Astrocyte (in vitro differentiated cells and primary cell): ENCODE results near the gene VSTM4. TPM values are rescaled to one million over a fixed set of nuclear protein-coding genes. Genes with fewer than 3 reads are reported as not detected.

ENCODE experiments used
- DNase-seq: peaks from one replicate; pipeline ENCODE4 v3.0.0-alpha.2; 2010; ENCODE audit warnings: low read depth
- FAIRE-seq: peaks from 2 replicates; lab custom pipeline; 2011; peaks lifted over from hg19 to GRCh38; lab: Jason Lieb, UNC
- H2AFZ ChIP-seq: 2 replicates; pipeline ENCODE4 v1.6.0; 2012; ENCODE audit warnings: low read depth, low read length, inconsistent platforms
- H3K27ac ChIP-seq: 2 replicates; pipeline ENCODE4 v1.5.1; 2011; ENCODE audit warnings: low read depth, low read length, inconsistent platforms
- H3K27me3 ChIP-seq: 2 replicates; pipeline ENCODE4 v1.6.0; 2011; ENCODE audit warnings: low read length, inconsistent platforms; ENCODE audit not compliant: insufficient read depth
- H3K36me3 ChIP-seq: 2 replicates; pipeline ENCODE4 v1.5.1; 2011; ENCODE audit warnings: low read length, inconsistent platforms; ENCODE audit not compliant: insufficient read depth
- H3K4me1 ChIP-seq: 2 replicates; pipeline ENCODE4 v1.5.1; 2011; ENCODE audit warnings: low read length, inconsistent platforms; ENCODE audit not compliant: insufficient read depth
- H3K4me2 ChIP-seq: 2 replicates; pipeline ENCODE4 v1.6.0; 2012; ENCODE audit warnings: low read length, inconsistent platforms
- H3K4me3 ChIP-seq: 2 replicates; pipeline ENCODE4 v1.5.1; 2011; ENCODE audit warnings: low read depth, mild to moderate bottlenecking, low read length, inconsistent platforms; ENCODE audit not compliant: insufficient read depth
- H3K79me2 ChIP-seq: 2 replicates; pipeline ENCODE4 v1.6.0; 2012; ENCODE audit warnings: mild to moderate bottlenecking, low read length, inconsistent platforms; ENCODE audit not compliant: insufficient read depth
- H3K9ac ChIP-seq: 2 replicates; pipeline ENCODE4 v1.6.0; 2012; ENCODE audit warnings: mild to moderate bottlenecking, low read length, inconsistent platforms
- H3K9me3 ChIP-seq: 2 replicates; pipeline ENCODE4 v1.5.1; 2012; ENCODE audit warnings: low read depth, mild to moderate bottlenecking, low read length, inconsistent platforms; ENCODE audit not compliant: insufficient read depth
- H4K20me1 ChIP-seq: 2 replicates; pipeline ENCODE4 v1.6.0; 2012; ENCODE audit warnings: low read length, inconsistent platforms; ENCODE audit not compliant: insufficient read depth
- H3K27ac Mint-ChIP-seq: one replicate; pipeline ENCODE4 v1.8.0; 2021; ENCODE audit warnings: mild to moderate bottlenecking, mixed read lengths; ENCODE audit not compliant: unreplicated experiment
- H3K27me3 Mint-ChIP-seq: one replicate; pipeline ENCODE4 v1.8.0; 2021; ENCODE audit warnings: low read depth, mixed read lengths; ENCODE audit not compliant: unreplicated experiment
- H3K36me3 Mint-ChIP-seq: one replicate; pipeline ENCODE4 v1.8.0; 2021; ENCODE audit warnings: low read depth, mixed read lengths; ENCODE audit not compliant: unreplicated experiment
- H3K4me1 Mint-ChIP-seq: one replicate; pipeline ENCODE4 v1.8.0; 2021; ENCODE audit warnings: low read depth, mixed read lengths; ENCODE audit not compliant: unreplicated experiment
- H3K4me3 Mint-ChIP-seq: one replicate; pipeline ENCODE4 v1.8.0; 2021; ENCODE audit warnings: mild to moderate bottlenecking, moderate library complexity, mixed read lengths; ENCODE audit not compliant: unreplicated experiment
- H3K9me3 Mint-ChIP-seq: one replicate; pipeline ENCODE4 v1.8.0; 2021; ENCODE audit warnings: mild to moderate bottlenecking, mixed read lengths; ENCODE audit not compliant: unreplicated experiment
- EZH2 ChIP-seq: IDR thresholded peaks from 2 replicates; pipeline ENCODE4 v1.6.1; 2012; ENCODE audit warnings: mild to moderate bottlenecking, low read length, inconsistent platforms; ENCODE audit not compliant: insufficient read depth
- total RNA-seq: library from RNA; stranded (reverse); gene quantifications from 2 replicates; pipeline ENCODE4 v1.2.1, GENCODE V29; 2021
- TF ChIP-seq, protein P1 (sequence below): IDR thresholded peaks from 2 replicates; pipeline ENCODE4 v1.5.1; 2011; ENCODE audit warnings: low read depth, mild to moderate bottlenecking, inconsistent platforms, low read length, moderate library complexity; ENCODE audit not compliant: insufficient read depth

The VSTM4 gene
- total RNA-seq, 1 donor from 2014 or later, result 1.1 TPM

DNA sequence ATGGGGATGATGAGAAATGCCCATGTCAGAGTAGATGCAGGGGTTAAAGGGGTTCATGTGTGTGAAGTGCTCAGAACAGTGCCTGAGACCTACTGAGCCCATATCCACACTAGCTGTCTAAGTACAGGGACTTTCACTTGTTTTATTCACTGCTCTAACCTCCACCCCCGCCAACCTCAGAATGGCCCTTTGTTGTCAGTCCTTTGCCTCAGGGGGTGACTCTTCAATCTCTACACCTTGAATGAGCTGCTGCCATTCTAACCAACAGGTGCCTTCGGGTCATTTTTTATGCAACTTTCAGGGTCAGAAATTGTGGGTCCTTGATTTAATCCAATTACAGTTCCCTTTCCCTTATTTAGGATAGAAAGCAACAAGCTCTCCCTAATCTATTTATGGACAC, 26.2 kb downstream of the VSTM4 start:
- H3K4me2 ChIP-seq, result no peak overlapping the region
- no peaks in the 10 kb centered on the region for H4K20me1 ChIP-seq
- Mint-ChIP-seq H3K4me3 (no peak overlapping the region), H3K27ac (no peak overlapping the region), H3K9me3 (peaks cover 6% of the 10 kb centered on the region), H3K27me3 (peaks cover 36% of the 10 kb centered on the region), H3K36me3 (no peaks in the 10 kb centered on the region), H3K4me1 (no peaks in the 10 kb centered on the region)
- no peaks in the 10 kb centered on the region for H3K79me2 ChIP-seq
- H3K9ac ChIP-seq, result no peak overlapping the region
- no peak for DNase-seq
- H3K9me3 ChIP-seq, result no peaks in the 10 kb centered on the region
- TF ChIP-seq EZH2, result no peak
- TF ChIP-seq, protein P1, sequence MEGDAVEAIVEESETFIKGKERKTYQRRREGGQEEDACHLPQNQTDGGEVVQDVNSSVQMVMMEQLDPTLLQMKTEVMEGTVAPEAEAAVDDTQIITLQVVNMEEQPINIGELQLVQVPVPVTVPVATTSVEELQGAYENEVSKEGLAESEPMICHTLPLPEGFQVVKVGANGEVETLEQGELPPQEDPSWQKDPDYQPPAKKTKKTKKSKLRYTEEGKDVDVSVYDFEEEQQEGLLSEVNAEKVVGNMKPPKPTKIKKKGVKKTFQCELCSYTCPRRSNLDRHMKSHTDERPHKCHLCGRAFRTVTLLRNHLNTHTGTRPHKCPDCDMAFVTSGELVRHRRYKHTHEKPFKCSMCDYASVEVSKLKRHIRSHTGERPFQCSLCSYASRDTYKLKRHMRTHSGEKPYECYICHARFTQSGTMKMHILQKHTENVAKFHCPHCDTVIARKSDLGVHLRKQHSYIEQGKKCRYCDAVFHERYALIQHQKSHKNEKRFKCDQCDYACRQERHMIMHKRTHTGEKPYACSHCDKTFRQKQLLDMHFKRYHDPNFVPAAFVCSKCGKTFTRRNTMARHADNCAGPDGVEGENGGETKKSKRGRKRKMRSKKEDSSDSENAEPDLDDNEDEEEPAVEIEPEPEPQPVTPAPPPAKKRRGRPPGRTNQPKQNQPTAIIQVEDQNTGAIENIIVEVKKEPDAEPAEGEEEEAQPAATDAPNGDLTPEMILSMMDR, result no peak
- no peak for FAIRE-seq
- H2AFZ ChIP-seq, result no peak overlapping the region
- no peak overlapping the region for H3K4me3 ChIP-seq
- H3K27ac ChIP-seq, result no peak overlapping the region
- H3K36me3 ChIP-seq, result no peaks in the 10 kb centered on the region
- no peaks in the 10 kb centered on the region for H3K4me1 ChIP-seq
- no peaks in the 10 kb centered on the region for H3K27me3 ChIP-seq

DNA sequence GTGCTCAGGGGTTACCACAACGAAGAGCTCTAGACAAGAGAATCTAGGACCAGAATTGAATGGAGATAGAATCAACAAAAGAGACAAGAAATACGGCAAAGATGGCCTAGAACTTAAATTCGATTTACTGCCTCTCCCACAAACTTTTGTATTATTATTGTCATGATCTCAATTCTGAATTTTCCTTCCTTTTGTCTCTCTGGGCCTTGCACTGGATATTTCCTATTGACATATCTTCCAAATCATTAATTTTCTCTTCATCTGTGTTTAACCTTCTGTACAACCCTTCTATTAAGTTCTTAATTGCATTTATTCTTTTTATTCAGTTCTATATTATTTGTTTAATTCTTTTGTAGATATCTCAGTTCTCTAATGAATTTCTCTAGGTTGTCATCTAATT, 28.4 kb downstream of the VSTM4 start:
- DNase-seq (no peak), FAIRE-seq (no peak)
- H3K79me2 ChIP-seq, result no peaks in the 10 kb centered on the region
- no peaks in the 10 kb centered on the region for H3K9me3 ChIP-seq
- TF ChIP-seq, protein P1, result no peak
- TF ChIP-seq EZH2, result no peak
- H3K4me1 ChIP-seq, result no peaks in the 10 kb centered on the region
- H3K4me2 ChIP-seq, result no peak overlapping the region
- Mint-ChIP-seq H3K4me3 (no peak overlapping the region), H3K36me3 (no peaks in the 10 kb centered on the region), H3K4me1 (no peaks in the 10 kb centered on the region), H3K27me3 (peaks cover 26% of the 10 kb centered on the region), H3K27ac (no peak overlapping the region), H3K9me3 (peaks cover 6% of the 10 kb centered on the region)
- no peaks in the 10 kb centered on the region for H4K20me1 ChIP-seq
- no peak overlapping the region for H3K27ac ChIP-seq
- no peaks in the 10 kb centered on the region for H3K36me3 ChIP-seq
- no peak overlapping the region for H3K4me3 ChIP-seq
- no peaks in the 10 kb centered on the region for H3K27me3 ChIP-seq
- no peak overlapping the region for H3K9ac ChIP-seq
- H2AFZ ChIP-seq, result no peak overlapping the region

DNA sequence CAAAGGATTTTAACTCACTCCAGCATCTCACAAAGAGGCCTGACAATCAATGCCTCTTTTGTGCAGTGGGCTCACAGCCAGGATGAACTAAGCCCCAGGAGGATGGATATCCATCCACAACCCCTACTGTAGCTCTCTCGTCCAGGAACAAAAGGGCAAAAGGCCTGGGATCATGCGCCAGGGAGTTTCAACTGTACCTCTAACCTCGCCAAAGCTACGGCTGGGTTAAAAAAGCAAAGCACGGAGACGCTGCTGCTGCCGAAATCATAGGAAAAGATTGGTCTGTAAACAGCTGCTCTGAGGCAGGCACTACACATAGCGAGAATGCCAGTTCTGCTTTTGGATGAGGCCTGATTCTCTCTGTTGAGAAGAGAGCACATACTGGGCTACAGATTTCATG, 32.1 kb downstream of the VSTM4 start:
- Histone ChIP-seq H3K27me3 (no peaks in the 10 kb centered on the region), H2AFZ (no peak overlapping the region), H3K9ac (no peak overlapping the region), H3K27ac (no peak overlapping the region), H4K20me1 (no peaks in the 10 kb centered on the region), H3K9me3 (no peaks in the 10 kb centered on the region), H3K4me2 (no peak overlapping the region), H3K79me2 (no peaks in the 10 kb centered on the region), H3K4me1 (no peaks in the 10 kb centered on the region), H3K4me3 (no peak overlapping the region), H3K36me3 (no peaks in the 10 kb centered on the region)
- DNase-seq (no peak), FAIRE-seq (no peak)
- Mint-ChIP-seq H3K9me3 (peaks cover 6% of the 10 kb centered on the region), H3K4me1 (peaks cover 3% of the 10 kb centered on the region), H3K36me3 (no peaks in the 10 kb centered on the region), H3K4me3 (no peak overlapping the region), H3K27ac (no peak overlapping the region), H3K27me3 (peaks cover 21% of the 10 kb centered on the region)
- TF ChIP-seq EZH2, result no peak
- TF ChIP-seq, protein P1, result no peak
